ENCODE measurements around the gene MCC. TPM values are rescaled to one million over a fixed set of nuclear protein-coding genes. Genes with fewer than 3 reads are reported as not detected.

Gene MCC
- polyA plus RNA-seq, 2 of the 4 experiments (the other 2 are of a cell fraction) = 0.09 to 0.10 TPM

DNA sequence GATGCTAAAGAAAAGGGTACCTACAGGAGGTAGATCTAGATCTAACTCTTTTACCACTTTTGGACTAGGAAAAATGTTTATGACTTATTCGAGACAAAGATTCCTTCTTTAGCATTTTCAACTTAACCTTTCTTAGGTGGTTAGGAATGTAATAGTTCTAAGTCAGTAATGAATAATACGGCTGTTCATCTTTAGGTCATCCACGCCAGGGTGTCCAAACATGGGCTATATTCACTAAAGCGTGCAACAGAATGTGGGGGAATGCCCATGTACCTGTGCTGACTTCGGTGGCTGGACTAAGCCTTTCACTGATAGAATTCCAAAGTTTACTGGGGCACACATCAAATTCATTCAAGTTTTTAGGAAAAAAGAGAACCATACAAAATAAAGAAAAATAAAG, 218.2 kb downstream of the MCC start (continued):
- TF ChIP-seq FOXS1 (CRISPR knock-in tag; IDR thresholded peaks at IDR 0.05) = no peak
- TF ChIP-seq HOXB5 (CRISPR knock-in tag; IDR thresholded peaks at IDR 0.05) = no peak
- no peak for TF ChIP-seq HOXA7 (CRISPR knock-in tag; IDR thresholded peaks at IDR 0.05)
- TF ChIP-seq ZSCAN20 (CRISPR knock-in tag; IDR thresholded peaks at IDR 0.05) = no peak
- no peak for TF ChIP-seq NFE2L2 (conservative IDR thresholded peaks at IDR 0.05; ENCODE audit: low read length)
- TF ChIP-seq ZC3H11A (IDR thresholded peaks at IDR 0.05) = no peak
- TF ChIP-seq RCOR1 (IDR thresholded peaks at IDR 0.05; ENCODE audit: low read depth, low read length) = no peak

DNA sequence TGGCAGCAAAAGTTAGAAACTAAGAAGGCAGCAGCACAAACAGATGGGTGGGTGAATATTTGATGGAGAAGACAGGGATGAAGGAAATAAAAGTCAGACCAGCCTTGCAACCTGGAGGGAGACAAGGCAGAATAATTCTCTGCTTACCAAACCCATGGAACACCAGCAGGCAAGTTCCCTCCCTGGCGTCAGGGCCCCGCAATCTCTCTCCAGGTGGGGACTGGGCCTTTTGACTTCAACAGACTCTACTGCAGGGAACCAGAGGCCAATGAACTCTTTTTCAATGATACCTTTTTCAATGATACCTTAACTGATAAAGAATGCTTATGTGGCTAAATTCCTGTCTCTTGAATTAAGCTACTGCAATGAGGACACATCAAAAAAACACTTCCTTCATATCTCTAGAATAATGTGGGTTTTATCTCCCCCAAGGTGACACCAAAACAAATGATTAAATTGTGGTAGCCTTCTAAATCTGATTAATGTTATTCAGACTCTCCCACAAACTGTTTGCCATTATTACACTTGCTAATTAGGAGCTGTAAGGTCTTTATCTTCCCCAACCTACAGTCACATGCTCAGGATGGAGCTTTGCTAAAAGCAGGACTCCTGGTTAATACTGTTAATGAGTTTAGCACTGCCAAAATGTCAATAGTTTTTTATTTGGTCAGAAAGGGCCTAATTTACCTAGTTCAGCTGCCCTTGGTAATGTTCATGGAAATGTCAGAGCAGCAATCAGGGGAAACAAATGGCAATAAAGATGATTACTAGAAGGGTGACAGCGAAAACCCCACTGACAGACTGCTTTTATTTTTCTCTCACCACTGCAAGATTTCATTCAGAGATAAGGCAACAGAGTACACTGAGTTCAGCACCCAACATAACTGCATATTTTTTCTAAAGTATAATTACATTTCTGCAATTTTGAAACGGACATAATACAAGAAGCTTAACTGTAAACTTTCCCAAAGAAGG, 218.9 kb downstream of the MCC start:
- CTCF ChIA-PET = no interaction called here
- H3K4me3 ChIP-seq = no peak overlapping the region
- FAIRE-seq (no peak), DNase-seq (ENCODE audit: low read depth in 1 of 2, low spot score in 1 of 2) (no peak), ATAC-seq (no peak)
- H3K27ac ChIP-seq = no peak overlapping the region
- 55% methylated on average over 4 of the region's 4 CpGs for WGBS (ENCODE audit: missing lambda C conversion rate)
- H3K4me1 ChIP-seq = no peaks in the 10 kb centered on the region
- TF ChIP-seq POLR2A (IDR thresholded peaks at IDR 0.05; ENCODE audit: low read length) (no peak), MAFK (IDR thresholded peaks at IDR 0.05; ENCODE audit: partially characterized antibody) (peak; percentile 12)
- no peaks in the 10 kb centered on the region for H3K9me3 ChIP-seq
- no peak overlapping the region for H3K4me2 ChIP-seq
- POLR2A ChIA-PET = no interaction called here

DNA sequence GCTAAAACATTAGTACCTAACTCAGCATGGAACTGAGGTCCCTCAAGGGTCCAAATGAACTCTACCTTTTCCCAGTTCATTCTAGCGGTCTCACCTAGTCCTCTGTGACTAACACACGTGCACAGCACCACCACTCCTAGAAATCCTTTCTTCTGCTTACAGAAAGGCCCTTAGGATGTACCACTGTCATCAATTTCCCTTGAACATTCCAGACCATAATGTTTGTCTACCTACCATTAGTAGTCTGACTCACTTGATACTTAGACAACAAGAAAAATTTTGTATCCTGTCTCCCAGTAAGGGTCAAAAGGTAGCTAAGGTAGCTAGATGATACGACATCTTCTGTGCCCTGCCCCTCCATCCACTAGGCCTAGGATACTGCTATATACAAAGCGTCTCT, 220.0 kb downstream of the MCC start:
- TF ChIP-seq JUN (IDR thresholded peaks at IDR 0.05) (no peak), ZNF302 (CRISPR knock-in tag; IDR thresholded peaks at IDR 0.05) (no peak), MYC (IDR thresholded peaks at IDR 0.05; ENCODE audit: borderline replicate concordance, low read length) (no peak), HDAC2 (IDR thresholded peaks at IDR 0.05) (no peak), MAZ (IDR thresholded peaks at IDR 0.05; ENCODE audit: borderline replicate concordance, low read depth, low read length) (no peak), FOSB (CRISPR knock-in tag; IDR thresholded peaks at IDR 0.05) (no peak), NFE2L2 (conservative IDR thresholded peaks at IDR 0.05; ENCODE audit: low read length) (no peak), RCOR1 (IDR thresholded peaks at IDR 0.05; ENCODE audit: low read depth, low read length) (no peak), HOXB13 (CRISPR knock-in tag; IDR thresholded peaks at IDR 0.05; ENCODE audit: low read depth) (no peak), SREBF2 (IDR thresholded peaks at IDR 0.05) (no peak), ESRRA (IDR thresholded peaks at IDR 0.05; ENCODE audit: borderline replicate concordance, low read length) (no peak), CHD4 (IDR thresholded peaks at IDR 0.05; ENCODE audit: borderline replicate concordance) (no peak), CEBPB (IDR thresholded peaks at IDR 0.05) (no peak), BHLHE40 (IDR thresholded peaks at IDR 0.05; ENCODE audit: low read depth, low read length) (no peak), KDM1A (IDR thresholded peaks at IDR 0.05; ENCODE audit: low read depth) (no peak)
- TF ChIP-seq, protein P1, sequence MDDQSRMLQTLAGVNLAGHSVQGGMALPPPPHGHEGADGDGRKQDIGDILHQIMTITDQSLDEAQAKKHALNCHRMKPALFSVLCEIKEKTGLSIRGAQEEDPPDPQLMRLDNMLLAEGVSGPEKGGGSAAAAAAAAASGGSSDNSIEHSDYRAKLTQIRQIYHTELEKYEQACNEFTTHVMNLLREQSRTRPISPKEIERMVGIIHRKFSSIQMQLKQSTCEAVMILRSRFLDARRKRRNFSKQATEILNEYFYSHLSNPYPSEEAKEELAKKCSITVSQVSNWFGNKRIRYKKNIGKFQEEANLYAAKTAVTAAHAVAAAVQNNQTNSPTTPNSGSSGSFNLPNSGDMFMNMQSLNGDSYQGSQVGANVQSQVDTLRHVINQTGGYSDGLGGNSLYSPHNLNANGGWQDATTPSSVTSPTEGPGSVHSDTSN (IDR thresholded peaks at IDR 0.05) = no peak
- TF ChIP-seq, protein P2, sequence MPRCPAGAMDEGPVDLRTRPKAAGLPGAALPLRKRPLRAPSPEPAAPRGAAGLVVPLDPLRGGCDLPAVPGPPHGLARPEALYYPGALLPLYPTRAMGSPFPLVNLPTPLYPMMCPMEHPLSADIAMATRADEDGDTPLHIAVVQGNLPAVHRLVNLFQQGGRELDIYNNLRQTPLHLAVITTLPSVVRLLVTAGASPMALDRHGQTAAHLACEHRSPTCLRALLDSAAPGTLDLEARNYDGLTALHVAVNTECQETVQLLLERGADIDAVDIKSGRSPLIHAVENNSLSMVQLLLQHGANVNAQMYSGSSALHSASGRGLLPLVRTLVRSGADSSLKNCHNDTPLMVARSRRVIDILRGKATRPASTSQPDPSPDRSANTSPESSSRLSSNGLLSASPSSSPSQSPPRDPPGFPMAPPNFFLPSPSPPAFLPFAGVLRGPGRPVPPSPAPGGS (IDR thresholded peaks at IDR 0.05) = no peak
- TF ChIP-seq, protein P3, sequence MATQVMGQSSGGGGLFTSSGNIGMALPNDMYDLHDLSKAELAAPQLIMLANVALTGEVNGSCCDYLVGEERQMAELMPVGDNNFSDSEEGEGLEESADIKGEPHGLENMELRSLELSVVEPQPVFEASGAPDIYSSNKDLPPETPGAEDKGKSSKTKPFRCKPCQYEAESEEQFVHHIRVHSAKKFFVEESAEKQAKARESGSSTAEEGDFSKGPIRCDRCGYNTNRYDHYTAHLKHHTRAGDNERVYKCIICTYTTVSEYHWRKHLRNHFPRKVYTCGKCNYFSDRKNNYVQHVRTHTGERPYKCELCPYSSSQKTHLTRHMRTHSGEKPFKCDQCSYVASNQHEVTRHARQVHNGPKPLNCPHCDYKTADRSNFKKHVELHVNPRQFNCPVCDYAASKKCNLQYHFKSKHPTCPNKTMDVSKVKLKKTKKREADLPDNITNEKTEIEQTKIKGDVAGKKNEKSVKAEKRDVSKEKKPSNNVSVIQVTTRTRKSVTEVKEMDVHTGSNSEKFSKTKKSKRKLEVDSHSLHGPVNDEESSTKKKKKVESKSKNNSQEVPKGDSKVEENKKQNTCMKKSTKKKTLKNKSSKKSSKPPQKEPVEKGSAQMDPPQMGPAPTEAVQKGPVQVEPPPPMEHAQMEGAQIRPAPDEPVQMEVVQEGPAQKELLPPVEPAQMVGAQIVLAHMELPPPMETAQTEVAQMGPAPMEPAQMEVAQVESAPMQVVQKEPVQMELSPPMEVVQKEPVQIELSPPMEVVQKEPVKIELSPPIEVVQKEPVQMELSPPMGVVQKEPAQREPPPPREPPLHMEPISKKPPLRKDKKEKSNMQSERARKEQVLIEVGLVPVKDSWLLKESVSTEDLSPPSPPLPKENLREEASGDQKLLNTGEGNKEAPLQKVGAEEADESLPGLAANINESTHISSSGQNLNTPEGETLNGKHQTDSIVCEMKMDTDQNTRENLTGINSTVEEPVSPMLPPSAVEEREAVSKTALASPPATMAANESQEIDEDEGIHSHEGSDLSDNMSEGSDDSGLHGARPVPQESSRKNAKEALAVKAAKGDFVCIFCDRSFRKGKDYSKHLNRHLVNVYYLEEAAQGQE (IDR thresholded peaks at IDR 0.05) = no peak
- TF ChIP-seq, protein P4, sequence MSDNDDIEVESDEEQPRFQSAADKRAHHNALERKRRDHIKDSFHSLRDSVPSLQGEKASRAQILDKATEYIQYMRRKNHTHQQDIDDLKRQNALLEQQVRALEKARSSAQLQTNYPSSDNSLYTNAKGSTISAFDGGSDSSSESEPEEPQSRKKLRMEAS (IDR thresholded peaks at IDR 0.05) = no peak
- TF ChIP-seq, protein P5, sequence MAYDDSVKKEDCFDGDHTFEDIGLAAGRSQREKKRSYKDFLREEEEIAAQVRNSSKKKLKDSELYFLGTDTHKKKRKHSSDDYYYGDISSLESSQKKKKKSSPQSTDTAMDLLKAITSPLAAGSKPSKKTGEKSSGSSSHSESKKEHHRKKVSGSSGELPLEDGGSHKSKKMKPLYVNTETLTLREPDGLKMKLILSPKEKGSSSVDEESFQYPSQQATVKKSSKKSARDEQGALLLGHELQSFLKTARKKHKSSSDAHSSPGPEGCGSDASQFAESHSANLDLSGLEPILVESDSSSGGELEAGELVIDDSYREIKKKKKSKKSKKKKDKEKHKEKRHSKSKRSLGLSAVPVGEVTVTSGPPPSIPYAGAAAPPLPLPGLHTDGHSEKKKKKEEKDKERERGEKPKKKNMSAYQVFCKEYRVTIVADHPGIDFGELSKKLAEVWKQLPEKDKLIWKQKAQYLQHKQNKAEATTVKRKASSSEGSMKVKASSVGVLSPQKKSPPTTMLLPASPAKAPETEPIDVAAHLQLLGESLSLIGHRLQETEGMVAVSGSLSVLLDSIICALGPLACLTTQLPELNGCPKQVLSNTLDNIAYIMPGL (CRISPR knock-in tag; IDR thresholded peaks at IDR 0.05; ENCODE audit: borderline replicate concordance) = no peak
- no peak for FAIRE-seq
- H3K27ac ChIP-seq = no peak overlapping the region
- no peak overlapping the region for H3K4me2 ChIP-seq
- H3K4me1 ChIP-seq = no peaks in the 10 kb centered on the region
- POLR2A ChIA-PET = no interaction called here
- no peak for DNase-seq (ENCODE audit: low read depth in 1 of 2, low spot score in 1 of 2)
- CTCF ChIA-PET = no interaction called here
- ATAC-seq = no peak
- 36% methylated on average over 4 of the region's 4 CpGs for WGBS (ENCODE audit: missing lambda C conversion rate)
- no peaks in the 10 kb centered on the region for H3K9me3 ChIP-seq
- H3K4me3 ChIP-seq = no peak overlapping the region

Data from A549 (cell line).